ENCODE measurements around the gene CALML3. TPM values are rescaled to one million over a fixed set of nuclear protein-coding genes. Genes with fewer than 3 reads are reported as not detected.

The CALML3 gene
- total and polyA plus RNA-seq, 2 donors (not counting 1 experiment from before 2014, with no cell fraction given), result not detected

- TF ChIP-seq EZH2 (IDR thresholded peaks at IDR 0.05; ENCODE audit: low read length, missing control alignments), result no peak
- TF ChIP-seq, protein P1, sequence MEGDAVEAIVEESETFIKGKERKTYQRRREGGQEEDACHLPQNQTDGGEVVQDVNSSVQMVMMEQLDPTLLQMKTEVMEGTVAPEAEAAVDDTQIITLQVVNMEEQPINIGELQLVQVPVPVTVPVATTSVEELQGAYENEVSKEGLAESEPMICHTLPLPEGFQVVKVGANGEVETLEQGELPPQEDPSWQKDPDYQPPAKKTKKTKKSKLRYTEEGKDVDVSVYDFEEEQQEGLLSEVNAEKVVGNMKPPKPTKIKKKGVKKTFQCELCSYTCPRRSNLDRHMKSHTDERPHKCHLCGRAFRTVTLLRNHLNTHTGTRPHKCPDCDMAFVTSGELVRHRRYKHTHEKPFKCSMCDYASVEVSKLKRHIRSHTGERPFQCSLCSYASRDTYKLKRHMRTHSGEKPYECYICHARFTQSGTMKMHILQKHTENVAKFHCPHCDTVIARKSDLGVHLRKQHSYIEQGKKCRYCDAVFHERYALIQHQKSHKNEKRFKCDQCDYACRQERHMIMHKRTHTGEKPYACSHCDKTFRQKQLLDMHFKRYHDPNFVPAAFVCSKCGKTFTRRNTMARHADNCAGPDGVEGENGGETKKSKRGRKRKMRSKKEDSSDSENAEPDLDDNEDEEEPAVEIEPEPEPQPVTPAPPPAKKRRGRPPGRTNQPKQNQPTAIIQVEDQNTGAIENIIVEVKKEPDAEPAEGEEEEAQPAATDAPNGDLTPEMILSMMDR (conservative IDR thresholded peaks at IDR 0.05 in 1 of 2, IDR thresholded peaks at IDR 0.05 in 1 of 2; ENCODE audit: low read depth in 1 of 2, low read length in 2 of 2), result no peak
- Histone ChIP-seq H3K79me2 (ENCODE audit: control insufficient read depth, insufficient read depth, low read length) (no peaks in the 10 kb centered on the region), H4K20me1 (ENCODE audit: control insufficient read depth, extremely low read depth, insufficient read depth, low read length) (no peaks in the 10 kb centered on the region), H3K9me3 (ENCODE audit: control insufficient read depth, insufficient read depth, low read depth, low read length) (no peaks in the 10 kb centered on the region), H3K36me3 (ENCODE audit: control insufficient read depth, insufficient read depth, low read length) (no peaks in the 10 kb centered on the region), H3K4me1 (ENCODE audit: control insufficient read depth, extremely low read depth, insufficient read depth, low read length) (no peaks in the 10 kb centered on the region), H3K9ac (ENCODE audit: insufficient read depth, low read length) (no peak overlapping the region), H2AFZ (ENCODE audit: low read length) (no peak overlapping the region), H3K4me3 (replicated peaks in 1 of 4; ENCODE audit: control extremely low read depth in 1 of 4, insufficient read depth in 1 of 4, low read depth in 3 of 4, low read length in 4 of 4) (no peak overlapping the region), H3K27me3 (ENCODE audit: control insufficient read depth, insufficient read depth, low read length) (peaks cover 14% of the 10 kb centered on the region), H3K27ac (ENCODE audit: insufficient read depth, low read length) (no peak overlapping the region), H3K4me2 (ENCODE audit: extremely low read depth, insufficient read depth, low read length) (no peak overlapping the region)
- no peak for DNase-seq (ENCODE audit: low read depth in 2 of 2)
Observed at GRCh38 chr10:5490032-5490431, 34.7 kb upstream of the CALML3 start.

- TF ChIP-seq, protein P1 (conservative IDR thresholded peaks at IDR 0.05 in 1 of 2, IDR thresholded peaks at IDR 0.05 in 1 of 2; ENCODE audit: low read depth in 1 of 2, low read length in 2 of 2), result no peak
- no peak for TF ChIP-seq EZH2 (IDR thresholded peaks at IDR 0.05; ENCODE audit: low read length, missing control alignments)
- Histone ChIP-seq H4K20me1 (ENCODE audit: control insufficient read depth, extremely low read depth, insufficient read depth, low read length) (no peaks in the 10 kb centered on the region), H3K36me3 (ENCODE audit: control insufficient read depth, insufficient read depth, low read length) (no peaks in the 10 kb centered on the region), H3K27ac (ENCODE audit: insufficient read depth, low read length) (no peak overlapping the region), H3K79me2 (ENCODE audit: control insufficient read depth, insufficient read depth, low read length) (no peaks in the 10 kb centered on the region), H3K4me1 (ENCODE audit: control insufficient read depth, extremely low read depth, insufficient read depth, low read length) (no peaks in the 10 kb centered on the region), H3K4me3 (replicated peaks in 1 of 4; ENCODE audit: control extremely low read depth in 1 of 4, insufficient read depth in 1 of 4, low read depth in 3 of 4, low read length in 4 of 4) (no peak overlapping the region), H3K9me3 (ENCODE audit: control insufficient read depth, insufficient read depth, low read depth, low read length) (no peaks in the 10 kb centered on the region), H3K9ac (ENCODE audit: insufficient read depth, low read length) (no peak overlapping the region), H3K27me3 (ENCODE audit: control insufficient read depth, insufficient read depth, low read length) (peaks cover 7% of the 10 kb centered on the region), H2AFZ (ENCODE audit: low read length) (no peak overlapping the region), H3K4me2 (ENCODE audit: extremely low read depth, insufficient read depth, low read length) (no peak overlapping the region)
- no peak for DNase-seq (ENCODE audit: low read depth in 2 of 2)
Observed at GRCh38 chr10:5490698-5491464, 33.9 kb upstream of the CALML3 start.

GRCh38 chr10:5491477-5491876, 33.3 kb upstream of the CALML3 start:
- H3K27me3 ChIP-seq (ENCODE audit: control insufficient read depth, insufficient read depth, low read length), result peaks cover under 1% of the 10 kb centered on the region
- no peak for DNase-seq (ENCODE audit: low read depth in 2 of 2)
- H3K9ac ChIP-seq (ENCODE audit: insufficient read depth, low read length), result no peak overlapping the region
- no peak overlapping the region for H3K4me2 ChIP-seq (ENCODE audit: extremely low read depth, insufficient read depth, low read length)
- H3K79me2 ChIP-seq (ENCODE audit: control insufficient read depth, insufficient read depth, low read length), result no peaks in the 10 kb centered on the region
- no peaks in the 10 kb centered on the region for H3K9me3 ChIP-seq (ENCODE audit: control insufficient read depth, insufficient read depth, low read depth, low read length)
- no peaks in the 10 kb centered on the region for H4K20me1 ChIP-seq (ENCODE audit: control insufficient read depth, extremely low read depth, insufficient read depth, low read length)
- TF ChIP-seq EZH2 (IDR thresholded peaks at IDR 0.05; ENCODE audit: low read length, missing control alignments), result no peak
- TF ChIP-seq, protein P1 (conservative IDR thresholded peaks at IDR 0.05 in 1 of 2, IDR thresholded peaks at IDR 0.05 in 1 of 2; ENCODE audit: low read depth in 1 of 2, low read length in 2 of 2), result no peak
- H3K27ac ChIP-seq (ENCODE audit: insufficient read depth, low read length), result no peak overlapping the region
- H3K4me3 ChIP-seq (replicated peaks in 1 of 4; ENCODE audit: control extremely low read depth in 1 of 4, insufficient read depth in 1 of 4, low read depth in 3 of 4, low read length in 4 of 4), result no peak overlapping the region
- H2AFZ ChIP-seq (ENCODE audit: low read length), result no peak overlapping the region
- H3K36me3 ChIP-seq (ENCODE audit: control insufficient read depth, insufficient read depth, low read length), result no peaks in the 10 kb centered on the region
- no peaks in the 10 kb centered on the region for H3K4me1 ChIP-seq (ENCODE audit: control insufficient read depth, extremely low read depth, insufficient read depth, low read length)
